ENCODE data around the gene RIC1. TPM values are rescaled to one million over a fixed set of nuclear protein-coding genes. Genes with fewer than 3 reads are reported as not detected.

Gene RIC1
- total and polyA plus RNA-seq, 2 of the 4 experiments (the other 2 are of a cell fraction): 28.8 to 76.9 TPM

GRCh38 chr9:5611321-5612184 is 17.4 kb upstream of the RIC1 start:
- ATAC-seq (ENCODE audit: low read depth): peak; percentile 35
- H3K4me1 ChIP-seq (ENCODE audit: control insufficient read depth, insufficient read depth, low read length): no peaks in the 10 kb centered on the region
- dilution Hi-C loops (cut with HindIII; ENCODE audit: low sequenced_read_pairs, unreplicated experiment): no loop called here

More at GRCh38 chr9:5611321-5612184, 17.4 kb upstream of the RIC1 start:
- Histone ChIP-seq H3K4ac (ENCODE audit: low read depth, low read length) (no peak overlapping the region), H3K9ac (ENCODE audit: low read depth, low read length) (no peak overlapping the region), H3K4me3 (ENCODE audit: insufficient read depth, low read depth, low read length) (no peak overlapping the region), H4K5ac (ENCODE audit: low read depth, low read length) (no peak overlapping the region), H3K14ac (replicated peaks; ENCODE audit: low read depth, low read length) (no peak overlapping the region), H2AFZ (replicated peaks; ENCODE audit: low read length, poor library complexity) (no peak overlapping the region), H3K36me3 (ENCODE audit: control insufficient read depth, insufficient read depth, low read length) (0 out of 2 replicates have a peak, but pooled peaks cover 1% of the 10 kb centered on the region), H2AK5ac (ENCODE audit: low read depth, low read length) (no peak overlapping the region), H3K9me1 (ENCODE audit: insufficient read depth, low read length) (no peaks in the 10 kb centered on the region), H3K23ac (ENCODE audit: low read depth, low read length) (no peak overlapping the region), H3K27ac (ENCODE audit: insufficient read depth, low read length) (no peak overlapping the region), H2BK120ac (ENCODE audit: low read depth, low read length) (no peak overlapping the region), H2BK5ac (ENCODE audit: low read depth, low read length, poor library complexity, severe bottlenecking) (no peak overlapping the region), H4K91ac (ENCODE audit: insufficient read depth, low read depth, low read length) (no peak overlapping the region), H2AK9ac (replicated peaks; ENCODE audit: low read depth, low read length, poor library complexity) (no peak overlapping the region), H2BK15ac (ENCODE audit: low read depth, low read length) (no peak overlapping the region), H3K56ac (ENCODE audit: extremely low read depth, insufficient read depth, low read length) (no peak overlapping the region), H2BK20ac (ENCODE audit: low read depth, low read length) (no peak overlapping the region), H4K8ac (ENCODE audit: low read depth in 2 of 2, low read length in 2 of 2) (no peak overlapping the region), H3K4me2 (ENCODE audit: low read depth, low read length) (no peak overlapping the region), H3K79me1 (ENCODE audit: low read depth in 1 of 2, low read length in 2 of 2) (peaks cover 0 to 9% of the 10 kb centered on the region in 2 experiments; a peak in 2 of 4 replicates), H3K27me3 (ENCODE audit: control insufficient read depth, insufficient read depth, low read length) (no peaks in the 10 kb centered on the region), H3K18ac (ENCODE audit: low read depth, low read length) (no peak overlapping the region), H3K9me3 (ENCODE audit: control insufficient read depth, insufficient read depth, low read length) (no peaks in the 10 kb centered on the region), H4K20me1 (ENCODE audit: insufficient read depth, low read length) (no peaks in the 10 kb centered on the region)
- DNase-seq: no peak
- BruUV-seq (replicated peaks): no TSS peak
- CTCF ChIA-PET: interaction anchor here (0.5 to 1.5 kb wide), 2 partner anchors 11 to 114 kb away, joined by 3 to 5 read pairs; no protein-coding TSS in a partner anchor
- in situ Hi-C loops (cut with MboI; ENCODE audit: low sequenced_read_pairs): no loop called here
- 100% methylated on average over 3 of the region's 6 CpGs; no CpG with 5 or more reads in 1 of the 2 experiments for WGBS, 2 experiments (ENCODE audit: extremely low coverage in 2 of 2, insufficient read length in 1 of 2)
- intact Hi-C loops (cut with micrococcal nuclease): no loop called here
- no peak for TF ChIP-seq USF2 (IDR thresholded peaks at IDR 0.05; ENCODE audit: low read depth, low read length)
- no peak for TF ChIP-seq MAFK (IDR thresholded peaks at IDR 0.05; ENCODE audit: low read depth, low read length)
- TF ChIP-seq RAD21 (IDR thresholded peaks at IDR 0.05; ENCODE audit: low read length): no peak
- TF ChIP-seq NFE2L2 (IDR thresholded peaks at IDR 0.05; ENCODE audit: low read depth, low read length): no peak
- no peak for TF ChIP-seq CEBPB (IDR thresholded peaks at IDR 0.05; ENCODE audit: low read depth, low read length)
- TF ChIP-seq CHD1 (IDR thresholded peaks at IDR 0.05; ENCODE audit: low read depth, low read length): no peak
- no peak for TF ChIP-seq RFX5 (IDR thresholded peaks at IDR 0.05; ENCODE audit: low read depth, low read length)
- TF ChIP-seq POLR2A (IDR thresholded peaks at IDR 0.05; ENCODE audit: low read depth, low read length): no peak
- no peak for TF ChIP-seq CTCF (conservative IDR thresholded peaks at IDR 0.05; ENCODE audit: low read depth, low read length)
- POLR2A ChIA-PET (ENCODE audit: unreplicated experiment): no interaction called here
